Mesenchymal stem cell (in vitro differentiated cells and primary cell): ENCODE results near the gene CIRBP.

Experiments
- DNase-seq: peaks from one replicate; pipeline ENCODE4 v3.0.0-alpha.2; 2013
- H2AFZ ChIP-seq: one replicate; pipeline ENCODE4 v1.6.1; 2013; ENCODE audit warnings: low read depth, mild to moderate bottlenecking, control low read depth, inconsistent platforms, low read length, moderate library complexity
- H2AK5ac ChIP-seq: 2 replicates; pipeline ENCODE4 v1.6.1; 2013; ENCODE audit warnings: low read length, moderate library complexity, mild to moderate bottlenecking, inconsistent platforms; ENCODE audit not compliant: severe bottlenecking
- H2BK120ac ChIP-seq: one replicate; pipeline ENCODE4 v1.6.1; 2013; ENCODE audit warnings: low read depth, mild to moderate bottlenecking, inconsistent platforms, low read length, moderate library complexity
- H2BK12ac ChIP-seq, 2 experiments: one replicate each; pipeline ENCODE4 v1.6.1; 2013; ENCODE audit warnings: inconsistent platforms in 2 of 2, low read length in 2 of 2, mild to moderate bottlenecking in 2 of 2, moderate library complexity in 2 of 2, control low read depth in 1 of 2
- H2BK15ac ChIP-seq: one replicate; pipeline ENCODE4 v1.6.1; 2013; ENCODE audit warnings: mild to moderate bottlenecking, low read depth, inconsistent platforms; ENCODE audit not compliant: poor library complexity, severe bottlenecking
- H2BK5ac ChIP-seq: 2 replicates; pipeline ENCODE4 v1.6.1; 2013; ENCODE audit warnings: low read depth, mild to moderate bottlenecking, low read length, control low read depth, inconsistent platforms; ENCODE audit not compliant: poor library complexity, severe bottlenecking
- H3K14ac ChIP-seq, 2 experiments: one replicate each; pipeline ENCODE4 v1.6.1; 2013; ENCODE audit warnings: inconsistent platforms in 2 of 2, low read length in 2 of 2, control low read depth in 1 of 2, mild to moderate bottlenecking in 1 of 2, moderate library complexity in 1 of 2
- H3K18ac ChIP-seq, 2 experiments: one replicate each; pipeline ENCODE4 v1.6.1; 2013; ENCODE audit warnings: inconsistent platforms in 2 of 2, low read length in 2 of 2, control low read depth in 1 of 2, low read depth in 1 of 2, mild to moderate bottlenecking in 1 of 2
- H3K23ac ChIP-seq, 2 experiments: one replicate each; pipeline ENCODE4 v1.6.1; 2013; ENCODE audit warnings: inconsistent platforms in 2 of 2, low read length in 2 of 2, mild to moderate bottlenecking in 2 of 2, moderate library complexity in 2 of 2, control low read depth in 1 of 2
- H3K27ac ChIP-seq: 2 replicates; pipeline ENCODE4 v1.5.1; 2013; ENCODE audit warnings: mild to moderate bottlenecking, moderate library complexity, low read length, control low read depth, inconsistent platforms; ENCODE audit not compliant: poor library complexity, severe bottlenecking
- H3K27me3 ChIP-seq, 2 experiments: 2 replicates each; pipeline versions ENCODE4 v1.6.1 to v1.7.0; 2013; ENCODE audit warnings: low read length in 2 of 2, mild to moderate bottlenecking in 2 of 2, moderate library complexity in 2 of 2, control low read depth in 1 of 2, inconsistent platforms in 1 of 2; ENCODE audit not compliant: control insufficient read depth in 1 of 2, insufficient read depth in 1 of 2
- H3K36me3 ChIP-seq, 2 experiments: 2 replicates each; pipeline versions ENCODE4 v1.6.1 to v1.7.0; 2013; ENCODE audit warnings: low read length in 2 of 2, control low read depth in 1 of 2, inconsistent platforms in 1 of 2, low read depth in 1 of 2, mild to moderate bottlenecking in 1 of 2; ENCODE audit not compliant: insufficient read depth in 2 of 2, control insufficient read depth in 1 of 2
- H3K4ac ChIP-seq, 2 experiments: one replicate each; pipeline ENCODE4 v1.6.1; 2013; ENCODE audit warnings: inconsistent platforms in 2 of 2, low read length in 2 of 2, mild to moderate bottlenecking in 2 of 2, moderate library complexity in 2 of 2, control low read depth in 1 of 2, low read depth in 1 of 2
- H3K4me1 ChIP-seq: 2 replicates; pipeline ENCODE4 v1.6.1; 2013; ENCODE audit warnings: low read depth, low read length, control low read depth; ENCODE audit not compliant: control insufficient read depth, insufficient read depth
- H3K4me2 ChIP-seq: 2 replicates; pipeline ENCODE4 v1.6.1; 2013; ENCODE audit warnings: low read length, mild to moderate bottlenecking, inconsistent platforms; ENCODE audit not compliant: poor library complexity, severe bottlenecking
- H3K4me3 ChIP-seq, 2 experiments: 2 replicates each; pipeline versions ENCODE4 v1.5.1 to v1.7.0; 2013; ENCODE audit warnings: low read length in 2 of 2, mild to moderate bottlenecking in 2 of 2, control low read depth in 1 of 2, low read depth in 1 of 2; ENCODE audit not compliant: insufficient read depth in 1 of 2
- H3K79me1 ChIP-seq: replicated peaks from 2 replicates; pipeline ENCODE4 v1.6.1; 2013; ENCODE audit warnings: mild to moderate bottlenecking, control low read depth, low read length, inconsistent platforms; ENCODE audit not compliant: poor library complexity, severe bottlenecking
- H3K9ac ChIP-seq: 2 replicates; pipeline ENCODE4 v1.7.0; 2013; ENCODE audit warnings: mild to moderate bottlenecking, low read length, moderate library complexity
- H3K9me3 ChIP-seq: 2 replicates; pipeline ENCODE4 v1.7.0; 2013; ENCODE audit warnings: mild to moderate bottlenecking, low read length; ENCODE audit not compliant: control insufficient read depth
- H4K8ac ChIP-seq: one replicate; pipeline ENCODE4 v1.6.1; 2013; ENCODE audit warnings: inconsistent platforms, mild to moderate bottlenecking, low read length, moderate library complexity
- H4K91ac ChIP-seq: one replicate; pipeline ENCODE4 v1.6.1; 2013; ENCODE audit warnings: mild to moderate bottlenecking, low read length, inconsistent platforms
- WGBS: methylation state at CpG from one replicate; pipeline ENCODE4 v1.1.7; 2013; ENCODE audit warnings: mixed read lengths; 5-methylcytosine and 5-hydroxymethylcytosine counted together

Gene CIRBP

GRCh38 chr19:1231729-1232637 lies 37.1 kb upstream of the CIRBP start:
- Histone ChIP-seq H3K4ac (peak overlapping the region in 1 of 2 experiments; percentile 57), H2AFZ (no peak overlapping the region), H2BK15ac (no peak overlapping the region), H2BK5ac (no peak overlapping the region), H3K4me1 (peaks cover 40% of the 10 kb centered on the region), H3K27me3 (no peaks in the 10 kb centered on the region), H4K91ac (peak overlapping the region; percentile 35), H3K23ac (peak overlapping the region in 1 of 2 experiments; percentile 47), H2BK12ac (peak overlapping the region in 1 of 2 experiments; percentile 51), H3K4me3 (no peak overlapping the region), H3K27ac (peak overlapping the region; percentile 13), H2AK5ac (peak overlapping the region; percentile 17), H3K18ac (peak overlapping the region in 1 of 2 experiments; percentile 13), H3K9me3 (no peaks in the 10 kb centered on the region), H3K4me2 (peak overlapping the region; percentile 10), H3K14ac (peak overlapping the region in 1 of 2 experiments; percentile 19), H2BK120ac (no peak overlapping the region), H4K8ac (peak overlapping the region; percentile 35), H3K79me1 (peaks cover 31% of the 10 kb centered on the region), H3K9ac (peak overlapping the region; percentile 27), H3K36me3 (peaks cover 20 to 86% of the 10 kb centered on the region in 2 experiments)
- DNase-seq: no peak
- 84% methylated on average over 15 of the region's 15 CpGs for WGBS

- Histone ChIP-seq H2BK12ac (peak overlapping the region in 1 of 2 experiments; percentile 2), H3K4me2 (peak overlapping the region; percentile 10), H4K91ac (peak overlapping the region; percentile 43), H3K27ac (peak overlapping the region; percentile 13), H3K79me1 (peaks cover 35% of the 10 kb centered on the region), H3K36me3 (peaks cover 20 to 79% of the 10 kb centered on the region in 2 experiments), H3K14ac (no peak overlapping the region), H3K23ac (peak overlapping the region in 1 of 2 experiments; percentile 47), H3K27me3 (no peaks in the 10 kb centered on the region), H3K9ac (peak overlapping the region; percentile 27), H3K4me1 (peaks cover 40% of the 10 kb centered on the region), H2BK5ac (no peak overlapping the region), H2BK120ac (no peak overlapping the region), H3K4ac (peak overlapping the region in 1 of 2 experiments; percentile 59), H4K8ac (no peak overlapping the region), H3K18ac (peak overlapping the region in 1 of 2 experiments; percentile 13), H2AK5ac (no peak overlapping the region), H2BK15ac (no peak overlapping the region), H3K9me3 (no peaks in the 10 kb centered on the region), H3K4me3 (no peak overlapping the region), H2AFZ (no peak overlapping the region)
- 38% methylated on average over 14 of the region's 15 CpGs for WGBS
- peak; percentile 78 for DNase-seq
These were observed 36.5 kb upstream of the CIRBP start for GRCh38 chr19:1232652-1233072.

GRCh38 chr19:1233115-1233667 lies 35.9 kb upstream of the CIRBP start:
- WGBS: 97% methylated on average over 24 of the region's 24 CpGs
- H3K79me1 ChIP-seq: peaks cover 32% of the 10 kb centered on the region
- no peak overlapping the region for H2BK15ac ChIP-seq
- peaks cover 42% of the 10 kb centered on the region for H3K4me1 ChIP-seq
- peak overlapping the region in 1 of 2 experiments; percentile 2 for H2BK12ac ChIP-seq
- H3K36me3 ChIP-seq: peaks cover 20 to 74% of the 10 kb centered on the region in 2 experiments
- no peak overlapping the region for H3K4me3 ChIP-seq
- no peak overlapping the region for H3K23ac ChIP-seq
- no peak overlapping the region for H3K27ac ChIP-seq
- H3K4me2 ChIP-seq: no peak overlapping the region
- H3K18ac ChIP-seq: peak overlapping the region in 1 of 2 experiments; percentile 50
- no peaks in the 10 kb centered on the region for H3K9me3 ChIP-seq
- no peaks in the 10 kb centered on the region for H3K27me3 ChIP-seq
- H4K8ac ChIP-seq: no peak overlapping the region
- H2AK5ac ChIP-seq: no peak overlapping the region
- H2BK5ac ChIP-seq: no peak overlapping the region
- H2AFZ ChIP-seq: no peak overlapping the region
- H4K91ac ChIP-seq: peak overlapping the region; percentile 43
- no peak overlapping the region for H2BK120ac ChIP-seq
- no peak for DNase-seq
- H3K9ac ChIP-seq: peak overlapping the region; percentile 27
- H3K4ac ChIP-seq: peak overlapping the region in 1 of 2 experiments; percentile 59
- no peak overlapping the region for H3K14ac ChIP-seq
